Measurements from ENCODE around the gene GRK5.

Gene GRK5

DNA sequence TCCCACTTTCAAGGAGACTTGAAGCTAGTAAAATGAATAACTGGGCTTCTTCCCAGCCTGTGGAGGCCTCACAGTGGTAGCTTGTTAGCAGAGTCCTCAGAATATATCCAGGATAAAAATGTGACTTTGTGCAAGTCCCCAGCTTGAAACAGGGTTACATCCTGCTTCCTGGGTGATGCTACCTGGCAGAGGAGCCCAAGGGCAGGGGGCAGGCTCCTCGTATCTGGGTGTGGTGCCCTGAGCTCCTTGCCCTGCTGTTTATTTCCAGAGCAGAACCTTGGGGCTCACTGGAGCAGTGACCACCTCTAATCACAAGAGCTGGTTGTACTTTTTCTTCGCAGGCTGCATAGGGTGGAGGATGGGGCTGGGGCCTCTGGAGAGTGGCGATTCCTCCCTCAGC lies 94.8 kb downstream of the GRK5 start:
- no peak for DNase-seq (ENCODE audit: extremely low read depth, low read depth)
- TF ChIP-seq, protein P1, sequence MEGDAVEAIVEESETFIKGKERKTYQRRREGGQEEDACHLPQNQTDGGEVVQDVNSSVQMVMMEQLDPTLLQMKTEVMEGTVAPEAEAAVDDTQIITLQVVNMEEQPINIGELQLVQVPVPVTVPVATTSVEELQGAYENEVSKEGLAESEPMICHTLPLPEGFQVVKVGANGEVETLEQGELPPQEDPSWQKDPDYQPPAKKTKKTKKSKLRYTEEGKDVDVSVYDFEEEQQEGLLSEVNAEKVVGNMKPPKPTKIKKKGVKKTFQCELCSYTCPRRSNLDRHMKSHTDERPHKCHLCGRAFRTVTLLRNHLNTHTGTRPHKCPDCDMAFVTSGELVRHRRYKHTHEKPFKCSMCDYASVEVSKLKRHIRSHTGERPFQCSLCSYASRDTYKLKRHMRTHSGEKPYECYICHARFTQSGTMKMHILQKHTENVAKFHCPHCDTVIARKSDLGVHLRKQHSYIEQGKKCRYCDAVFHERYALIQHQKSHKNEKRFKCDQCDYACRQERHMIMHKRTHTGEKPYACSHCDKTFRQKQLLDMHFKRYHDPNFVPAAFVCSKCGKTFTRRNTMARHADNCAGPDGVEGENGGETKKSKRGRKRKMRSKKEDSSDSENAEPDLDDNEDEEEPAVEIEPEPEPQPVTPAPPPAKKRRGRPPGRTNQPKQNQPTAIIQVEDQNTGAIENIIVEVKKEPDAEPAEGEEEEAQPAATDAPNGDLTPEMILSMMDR (IDR thresholded peaks at IDR 0.05; ENCODE audit: low read depth, low read length, missing control alignments) = no peak
- H3K4me3 ChIP-seq (replicated peaks; ENCODE audit: low read depth, low read length) = no peak overlapping the region

DNA sequence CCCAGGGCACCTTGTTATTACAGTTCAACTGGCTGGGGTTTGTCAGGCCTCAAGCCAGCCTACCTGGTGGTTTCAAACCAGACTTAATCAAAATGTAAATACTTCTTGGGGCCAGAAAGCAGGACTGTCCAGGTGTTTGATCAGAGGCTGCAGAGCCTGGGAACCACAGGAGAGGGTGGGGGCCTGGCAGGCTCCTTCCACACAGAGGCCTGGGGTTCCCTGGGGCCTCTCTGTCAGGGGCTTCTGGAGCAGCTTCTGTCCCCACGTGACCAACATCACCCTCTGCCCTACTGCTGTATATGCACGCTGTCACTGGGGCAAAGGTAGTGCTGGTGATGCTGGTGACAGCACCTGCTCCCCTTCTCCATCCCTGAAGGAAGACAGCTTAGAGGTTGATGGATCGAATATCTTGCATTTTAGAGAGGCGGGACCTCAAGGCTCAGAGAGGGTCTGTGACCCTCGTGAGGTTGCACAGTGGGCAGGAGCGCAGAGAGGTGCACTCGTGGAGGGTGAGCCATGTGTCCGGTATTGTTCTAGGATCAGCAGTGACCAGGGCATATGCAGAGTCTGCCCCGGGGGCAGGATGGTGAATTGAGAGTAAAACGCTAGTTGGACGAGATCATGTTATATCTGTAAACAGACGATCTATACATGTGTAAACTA lies 95.4 kb downstream of the GRK5 start:
- no peak for DNase-seq (ENCODE audit: extremely low read depth, low read depth)
- H3K4me3 ChIP-seq (replicated peaks; ENCODE audit: low read depth, low read length) = no peak overlapping the region
- TF ChIP-seq, protein P1 (IDR thresholded peaks at IDR 0.05; ENCODE audit: low read depth, low read length, missing control alignments) = no peak

DNA sequence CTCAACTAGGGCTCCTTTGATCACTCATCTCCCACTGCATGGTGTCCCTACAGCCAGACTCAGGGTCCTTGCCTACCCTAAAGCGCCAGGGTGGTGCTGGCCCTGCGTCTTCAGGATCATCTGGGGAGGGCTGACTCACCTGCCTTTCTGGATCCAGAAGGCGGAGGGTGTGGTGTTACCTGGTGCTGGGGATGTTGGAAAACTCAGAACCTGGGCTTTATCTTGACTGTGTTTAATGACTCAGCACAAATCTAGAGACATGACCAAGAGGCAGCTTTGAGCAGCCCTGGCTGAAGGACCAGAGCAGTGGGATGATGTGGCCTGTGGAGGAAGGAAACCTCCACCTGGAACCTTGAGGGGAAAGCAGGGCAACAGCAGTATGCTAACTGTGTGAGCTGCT lies 96.5 kb downstream of the GRK5 start:
- DNase-seq (ENCODE audit: extremely low read depth, low read depth) = no peak
- H3K4me3 ChIP-seq (replicated peaks; ENCODE audit: low read depth, low read length) = no peak overlapping the region
- TF ChIP-seq, protein P1 (IDR thresholded peaks at IDR 0.05; ENCODE audit: low read depth, low read length, missing control alignments) = no peak

DNA sequence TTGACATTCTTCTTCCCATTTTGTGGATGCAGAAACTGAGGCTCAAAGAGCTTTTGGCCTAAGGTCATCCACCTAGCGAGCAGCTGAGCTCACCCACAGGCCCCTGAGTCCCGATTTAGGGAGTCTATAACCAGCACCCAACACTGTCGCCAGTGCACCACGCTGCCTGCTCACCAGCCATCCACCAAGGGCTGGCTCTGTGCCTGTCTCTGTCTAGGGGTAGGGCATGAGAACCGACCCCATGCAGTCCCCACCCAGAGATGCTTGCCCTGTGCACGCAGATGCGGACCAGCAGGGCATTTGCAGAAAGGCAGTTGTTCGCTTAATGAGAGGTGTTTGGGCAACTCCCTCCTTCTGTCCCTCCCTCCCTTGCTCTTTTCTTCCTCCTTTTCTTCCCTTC lies 97.2 kb downstream of the GRK5 start:
- DNase-seq (ENCODE audit: extremely low read depth, low read depth) = no peak
- H3K4me3 ChIP-seq (replicated peaks; ENCODE audit: low read depth, low read length) = no peak overlapping the region
- TF ChIP-seq, protein P1 (IDR thresholded peaks at IDR 0.05; ENCODE audit: low read depth, low read length, missing control alignments) = no peak

DNA sequence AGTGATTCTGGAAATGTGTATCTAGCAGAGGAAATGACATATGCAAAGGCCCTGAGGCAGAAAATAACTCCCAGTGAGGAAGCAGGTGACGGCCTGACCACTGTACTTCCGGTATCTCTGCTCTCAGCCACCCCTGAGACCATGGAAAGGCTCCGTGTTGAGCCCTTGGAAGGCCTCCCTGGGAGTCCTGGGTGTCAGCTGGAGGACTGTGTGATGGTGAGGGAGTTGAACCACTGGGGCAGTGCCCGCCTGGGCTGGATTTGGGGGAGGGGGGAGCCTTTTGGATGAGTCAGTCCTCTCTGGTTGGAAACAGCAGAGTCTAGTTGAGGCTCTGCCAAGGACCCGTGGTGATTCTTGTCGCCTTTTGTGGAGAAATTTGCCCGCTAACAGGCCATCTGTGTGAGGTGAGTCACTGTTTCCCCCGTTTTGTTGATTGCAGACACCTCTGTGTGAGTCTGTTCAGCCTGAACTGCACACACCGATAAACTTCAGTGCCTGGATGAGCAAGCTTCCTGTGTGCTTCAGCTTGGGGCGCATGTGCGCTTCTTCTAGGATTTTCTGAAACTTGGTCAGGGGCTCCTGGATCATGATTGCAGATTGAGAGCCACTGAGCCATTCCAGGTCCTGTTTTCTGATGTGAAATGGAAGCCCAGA lies 98.6 kb downstream of the GRK5 start:
- peak; percentile 91 for DNase-seq (ENCODE audit: extremely low read depth, low read depth)

DNA sequence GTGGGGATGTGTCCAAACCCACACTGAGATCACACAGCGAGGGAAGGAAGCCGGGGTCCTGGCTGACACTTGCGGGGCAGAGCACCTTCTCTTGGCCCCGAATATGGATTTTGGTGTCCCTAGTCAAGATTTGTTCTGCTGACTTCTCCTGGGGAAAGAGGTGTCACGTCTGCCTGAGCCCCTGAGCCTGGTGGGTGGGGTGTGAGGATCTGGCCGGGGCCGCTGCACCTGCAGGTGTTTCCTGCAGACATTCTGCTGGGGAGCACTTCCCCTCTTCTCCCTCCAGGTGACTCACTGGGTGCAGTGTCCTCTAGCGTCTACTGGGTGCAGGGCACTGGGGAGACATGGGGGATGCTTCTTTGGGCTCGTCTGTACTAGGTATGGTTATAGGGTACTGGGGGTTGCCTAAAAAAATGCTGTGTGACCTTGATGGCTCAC lies 99.2 kb downstream of the GRK5 start:
- TF ChIP-seq, protein P1 (IDR thresholded peaks at IDR 0.05; ENCODE audit: low read depth, low read length, missing control alignments) = no peak
- no peak overlapping the region for H3K4me3 ChIP-seq (replicated peaks; ENCODE audit: low read depth, low read length)
- DNase-seq (ENCODE audit: extremely low read depth, low read depth) = no peak

More for the DNA sequence above, 98.6 kb downstream of the GRK5 start:
- TF ChIP-seq, protein P1 (IDR thresholded peaks at IDR 0.05; ENCODE audit: low read depth, low read length, missing control alignments) = no peak
- no peak overlapping the region for H3K4me3 ChIP-seq (replicated peaks; ENCODE audit: low read depth, low read length)
